ENCODE data around the gene OR2D3. TPM values are rescaled to one million over a fixed set of nuclear protein-coding genes. Genes with fewer than 3 reads are reported as not detected.
"Not testable (repeated sequence)": the region's sequence is repeated elsewhere in the genome, so short reads cannot be mapped to it uniquely, and the experiment has no call there.

OR2D3 gene
- total and polyA plus RNA-seq, 4 donors = not detected

- 86 to 91% methylated on average over 3 of the region's 3 CpGs for WGBS, 2 donors
- H3K36me3 ChIP-seq (ENCODE audit: control insufficient read depth in 4 of 4, insufficient read depth in 4 of 4, low read length in 4 of 4) = no peaks in the 10 kb centered on the region
- TF ChIP-seq, protein P1, sequence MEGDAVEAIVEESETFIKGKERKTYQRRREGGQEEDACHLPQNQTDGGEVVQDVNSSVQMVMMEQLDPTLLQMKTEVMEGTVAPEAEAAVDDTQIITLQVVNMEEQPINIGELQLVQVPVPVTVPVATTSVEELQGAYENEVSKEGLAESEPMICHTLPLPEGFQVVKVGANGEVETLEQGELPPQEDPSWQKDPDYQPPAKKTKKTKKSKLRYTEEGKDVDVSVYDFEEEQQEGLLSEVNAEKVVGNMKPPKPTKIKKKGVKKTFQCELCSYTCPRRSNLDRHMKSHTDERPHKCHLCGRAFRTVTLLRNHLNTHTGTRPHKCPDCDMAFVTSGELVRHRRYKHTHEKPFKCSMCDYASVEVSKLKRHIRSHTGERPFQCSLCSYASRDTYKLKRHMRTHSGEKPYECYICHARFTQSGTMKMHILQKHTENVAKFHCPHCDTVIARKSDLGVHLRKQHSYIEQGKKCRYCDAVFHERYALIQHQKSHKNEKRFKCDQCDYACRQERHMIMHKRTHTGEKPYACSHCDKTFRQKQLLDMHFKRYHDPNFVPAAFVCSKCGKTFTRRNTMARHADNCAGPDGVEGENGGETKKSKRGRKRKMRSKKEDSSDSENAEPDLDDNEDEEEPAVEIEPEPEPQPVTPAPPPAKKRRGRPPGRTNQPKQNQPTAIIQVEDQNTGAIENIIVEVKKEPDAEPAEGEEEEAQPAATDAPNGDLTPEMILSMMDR (IDR thresholded peaks at IDR 0.05; ENCODE audit: control extremely low read depth, extremely low read depth) = no peak
- H3K4me1 ChIP-seq (ENCODE audit: control insufficient read depth in 5 of 5, insufficient read depth in 5 of 5, low read length in 5 of 5) = no peaks in the 10 kb centered on the region
- H3K27ac ChIP-seq (ENCODE audit: low read depth in 1 of 2, low read length in 1 of 2) = no peak overlapping the region
- no peak overlapping the region for H3K9ac ChIP-seq (ENCODE audit: insufficient read depth in 1 of 2, low read length in 2 of 2)
- no peak overlapping the region for H3K4me3 ChIP-seq
- H3K27me3 ChIP-seq (ENCODE audit: control insufficient read depth in 3 of 3, insufficient read depth in 3 of 3, low read length in 2 of 3) = no peaks in the 10 kb centered on the region
- DNase-seq = no peak
- no peak for ATAC-seq (ENCODE audit: insufficient read depth, low FRiP score)
- peaks cover 0 to 8% (median 0%) of the 10 kb centered on the region in 4 donors for H3K9me3 ChIP-seq (ENCODE audit: control insufficient read depth in 4 of 4, insufficient read depth in 3 of 4, low read length in 3 of 4)
Observed at GRCh38 chr11:6876914-6877313, 43.9 kb upstream of the OR2D3 start.

DNA sequence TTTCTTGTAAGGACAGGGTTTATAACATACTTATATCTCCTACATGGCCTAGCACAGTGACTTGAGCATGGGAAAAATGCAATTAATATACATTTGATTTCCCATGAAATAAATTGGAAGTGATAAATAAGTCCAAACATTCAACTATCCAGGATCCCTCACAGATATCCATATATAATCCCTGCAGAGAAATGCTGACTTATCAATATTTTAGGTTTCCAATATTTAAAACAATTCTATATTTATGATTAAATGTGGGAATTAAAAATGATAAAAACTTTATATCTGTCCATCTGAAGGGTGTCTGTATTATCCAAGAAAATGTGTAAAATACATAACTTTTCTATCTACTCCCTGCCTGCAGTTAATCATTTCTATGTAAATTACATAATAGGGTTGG lies 38.1 kb upstream of the OR2D3 start:
- Histone ChIP-seq H3K9me3 (ENCODE audit: control insufficient read depth in 4 of 4, insufficient read depth in 3 of 4, low read length in 3 of 4) (no peaks in the 10 kb centered on the region), H3K27me3 (ENCODE audit: control insufficient read depth in 3 of 3, insufficient read depth in 3 of 3, low read length in 2 of 3) (no peaks in the 10 kb centered on the region), H3K4me1 (ENCODE audit: control insufficient read depth in 5 of 5, insufficient read depth in 5 of 5, low read length in 5 of 5) (no peaks in the 10 kb centered on the region), H3K4me3 (no peak overlapping the region), H3K36me3 (ENCODE audit: control insufficient read depth in 4 of 4, insufficient read depth in 4 of 4, low read length in 4 of 4) (no peaks in the 10 kb centered on the region), H3K27ac (ENCODE audit: low read depth in 1 of 2, low read length in 1 of 2) (no peak overlapping the region), H3K9ac (ENCODE audit: insufficient read depth in 1 of 2, low read length in 2 of 2) (no peak overlapping the region)
- DNase-seq (no peak), ATAC-seq (ENCODE audit: insufficient read depth, low FRiP score) (no peak)
- TF ChIP-seq, protein P1 (IDR thresholded peaks at IDR 0.05; ENCODE audit: control extremely low read depth, extremely low read depth) = no peak

- ATAC-seq (ENCODE audit: insufficient read depth, low FRiP score); H3K27ac ChIP-seq (ENCODE audit: low read depth in 1 of 2, low read length in 1 of 2); H3K36me3 ChIP-seq (ENCODE audit: control insufficient read depth in 4 of 4, insufficient read depth in 4 of 4, low read length in 4 of 4); DNase-seq; H3K4me3 ChIP-seq; H3K9me3 ChIP-seq (ENCODE audit: control insufficient read depth in 4 of 4, insufficient read depth in 3 of 4, low read length in 3 of 4); H3K4me1 ChIP-seq (ENCODE audit: control insufficient read depth in 5 of 5, insufficient read depth in 5 of 5, low read length in 5 of 5); H3K27me3 ChIP-seq (ENCODE audit: control insufficient read depth in 3 of 3, insufficient read depth in 3 of 3, low read length in 2 of 3); H3K9ac ChIP-seq (ENCODE audit: insufficient read depth in 1 of 2, low read length in 2 of 2): not testable (repeated sequence)
- WGBS, 2 donors = 93 to 94% methylated on average over 5 of the region's 5 CpGs
Observed at GRCh38 chr11:6887711-6888110, 33.1 kb upstream of the OR2D3 start.

GRCh38 chr11:6888830-6889229 lies 32.0 kb upstream of the OR2D3 start:
- no peaks in the 10 kb centered on the region for H3K36me3 ChIP-seq (ENCODE audit: control insufficient read depth in 4 of 4, insufficient read depth in 4 of 4, low read length in 4 of 4)
- H3K4me3 ChIP-seq = no peak overlapping the region
- TF ChIP-seq, protein P1 (IDR thresholded peaks at IDR 0.05; ENCODE audit: control extremely low read depth, extremely low read depth) = no peak
- no peak overlapping the region for H3K9ac ChIP-seq (ENCODE audit: insufficient read depth in 1 of 2, low read length in 2 of 2)
- no peaks in the 10 kb centered on the region for H3K4me1 ChIP-seq (ENCODE audit: control insufficient read depth in 5 of 5, insufficient read depth in 5 of 5, low read length in 5 of 5)
- 88 to 91% methylated on average over 4 of the region's 4 CpGs for WGBS, 2 donors
- no peaks in the 10 kb centered on the region for H3K27me3 ChIP-seq (ENCODE audit: control insufficient read depth in 3 of 3, insufficient read depth in 3 of 3, low read length in 2 of 3)
- no peak overlapping the region for H3K27ac ChIP-seq (ENCODE audit: low read depth in 1 of 2, low read length in 1 of 2)
- ATAC-seq (ENCODE audit: insufficient read depth, low FRiP score) (no peak), DNase-seq (no peak)
- no peaks in the 10 kb centered on the region for H3K9me3 ChIP-seq (ENCODE audit: control insufficient read depth in 4 of 4, insufficient read depth in 3 of 4, low read length in 3 of 4)
